Colonic mucosa (tissue), 2 donors: ENCODE measurements around the gene C19orf85. TPM values are rescaled to one million over a fixed set of nuclear protein-coding genes. Genes with fewer than 3 reads are reported as not detected.

Experiments
- total RNA-seq, 2 donors: library from RNA; stranded (reverse); fragmentation: NEBNext Ultra II Directional in 1 of 2; extraction: Animal tissue kit (Norgen Biotek cat#: 25700) in 1 of 2; gene quantifications; one replicate each; pipeline ENCODE4 v1.2.1, GENCODE V29; 2021
- donor health status: DM: no; HTN: no; CAD: no.
- donor health status: DM: no; HTN: no; CAD: no.

The C19orf85 gene
- total RNA-seq, 2 donors from 2014 or later: not detected

Other genes with a start within 250 kb of the C19orf85 start
- 1 to 10 TPM; 2.1 to 5.3 TPM for gene TMEM86B, start 236.0 kb downstream of the C19orf85 start, total RNA-seq
- gene PPP6R1, start 205.7 kb downstream of the C19orf85 start, total RNA-seq: 10 to 100 TPM; 65.1 to 97.2 TPM
- gene HSPBP1, start 184.6 kb downstream of the C19orf85 start, total RNA-seq: 10 to 100 TPM; 29.0 to 82.3 TPM
- gene BRSK1, start 180.8 kb downstream of the C19orf85 start, total RNA-seq: 1 to 10 TPM in 1 of 2 donors, under 1 TPM in 1; 0.59 to 2.3 TPM
- 10 to 100 TPM in 1 of 2 donors, 1 to 10 TPM in 1; 9.7 to 47.2 TPM for gene TMEM150B, start 139.4 kb downstream of the C19orf85 start, total RNA-seq
- 10 to 100 TPM; 14.9 to 24.9 TPM for gene KMT5C, start 124.9 kb downstream of the C19orf85 start, total RNA-seq
- gene COX6B2, start 110.0 kb downstream of the C19orf85 start, total RNA-seq: 10 to 100 TPM; 12.9 to 15.2 TPM
- not detected for gene GARIN5B, start 101.5 kb downstream of the C19orf85 start, total RNA-seq
- under 1 TPM in 1 of 2 donors, not detected in 1; 0.64 TPM for gene IL11, start 94.3 kb downstream of the C19orf85 start, total RNA-seq
- not detected for gene TMEM190, start 87.9 kb downstream of the C19orf85 start, total RNA-seq
- gene TMEM238, start 80.5 kb downstream of the C19orf85 start, total RNA-seq: 10 to 100 TPM; 78.1 to 85.9 TPM
- 1,000 to 10,000 TPM; 1,447 to 1,819 TPM for gene RPL28, start 78.8 kb downstream of the C19orf85 start, total RNA-seq
- gene UBE2S, start 57.0 kb downstream of the C19orf85 start, total RNA-seq: 100 to 1,000 TPM in 1 of 2 donors, 10 to 100 TPM in 1; 43.8 to 147 TPM
- not detected for gene SHISA7, start 21.5 kb downstream of the C19orf85 start, total RNA-seq
- gene ISOC2, start 3.1 kb downstream of the C19orf85 start, total RNA-seq: 100 to 1,000 TPM in 1 of 2 donors, 10 to 100 TPM in 1; 89.8 to 132 TPM
- gene ZNF628, start 11.9 kb upstream of the C19orf85 start, total RNA-seq: 1 to 10 TPM; 8.6 to 8.9 TPM
- 1 to 10 TPM; 4.9 to 7.7 TPM for gene NAT14, start 20.4 kb upstream of the C19orf85 start, total RNA-seq
- 1 to 10 TPM; 2.2 to 7.4 TPM for gene SSC5D, start 23.7 kb upstream of the C19orf85 start, total RNA-seq
- not detected for gene SBK2, start 72.4 kb upstream of the C19orf85 start, total RNA-seq
- gene SBK3, start 80.8 kb upstream of the C19orf85 start, total RNA-seq: not detected
- gene ZNF579, start 116.1 kb upstream of the C19orf85 start, total RNA-seq: 1 to 10 TPM; 8.0 to 8.7 TPM
- 10 to 100 TPM; 12.2 to 14.5 TPM for gene FIZ1, start 134.8 kb upstream of the C19orf85 start, total RNA-seq
- 10 to 100 TPM; 30.4 to 33.9 TPM for gene ZNF524, start 135.5 kb upstream of the C19orf85 start, total RNA-seq
- gene ZNF865, start 140.9 kb upstream of the C19orf85 start, total RNA-seq: 10 to 100 TPM; 12.9 to 13.1 TPM
- 10 to 100 TPM in 1 of 2 donors, 1 to 10 TPM in 1; 9.9 to 10.2 TPM for gene ZNF784, start 159.8 kb upstream of the C19orf85 start, total RNA-seq
- 10 to 100 TPM; 18.0 to 28.6 TPM for gene ZNF580, start 176.3 kb upstream of the C19orf85 start, total RNA-seq
- 10 to 100 TPM; 16.0 to 20.3 TPM for gene ZNF581, start 178.9 kb upstream of the C19orf85 start, total RNA-seq
- gene CCDC106, start 183.5 kb upstream of the C19orf85 start, total RNA-seq: 1 to 10 TPM; 2.6 to 4.8 TPM
- 100 to 1,000 TPM; 146 to 289 TPM for gene U2AF2, start 190.3 kb upstream of the C19orf85 start, total RNA-seq
- gene EPN1, start 210.5 kb upstream of the C19orf85 start, total RNA-seq: 100 to 1,000 TPM; 257 to 259 TPM